ENCODE results near the gene CASZ1. TPM values are rescaled to one million over a fixed set of nuclear protein-coding genes. Genes with fewer than 3 reads are reported as not detected.

CASZ1 gene
- total RNA-seq, 1 donor from 2014 or later = 1.6 TPM

- DNase-seq (ENCODE audit: low spot score in 2 of 2) (no peak), FAIRE-seq (no peak)
Measured at GRCh38 chr1:10602936-10603335, 193.5 kb downstream of the CASZ1 start.

GRCh38 chr1:10601342-10602070 is 194.9 kb downstream of the CASZ1 start:
- DNase-seq (ENCODE audit: low spot score in 2 of 2) (no peak), FAIRE-seq (no peak)

- FAIRE-seq (no peak), DNase-seq (ENCODE audit: low spot score in 2 of 2) (no peak)
Measured at GRCh38 chr1:10599194-10599861, 197.1 kb downstream of the CASZ1 start.

- FAIRE-seq (no peak), DNase-seq (ENCODE audit: low spot score in 2 of 2) (no peak)
Measured at GRCh38 chr1:10598389-10598702, 198.1 kb downstream of the CASZ1 start.

- DNase-seq (ENCODE audit: low spot score in 2 of 2) (no peak), FAIRE-seq (no peak)
Measured at GRCh38 chr1:10597492-10598388, 198.7 kb downstream of the CASZ1 start.

- no peak for FAIRE-seq
- DNase-seq (ENCODE audit: low spot score in 2 of 2) = no peak
Measured at GRCh38 chr1:10596780-10597179, 199.7 kb downstream of the CASZ1 start.

GRCh38 chr1:10594595-10595223 is 201.7 kb downstream of the CASZ1 start:
- no peak for DNase-seq (ENCODE audit: low spot score in 2 of 2)
- FAIRE-seq = no peak

- FAIRE-seq = no peak
- DNase-seq (ENCODE audit: low spot score in 2 of 2) = no peak
Measured at GRCh38 chr1:10593750-10594149, 202.7 kb downstream of the CASZ1 start.

- FAIRE-seq (no peak), DNase-seq (ENCODE audit: low spot score in 2 of 2) (no peak)
Measured at GRCh38 chr1:10592373-10592772, 204.1 kb downstream of the CASZ1 start.

GRCh38 chr1:10591010-10591409 is 205.4 kb downstream of the CASZ1 start:
- no peak for DNase-seq (ENCODE audit: low spot score in 2 of 2)
- FAIRE-seq = no peak

GRCh38 chr1:10589074-10589473 is 207.4 kb downstream of the CASZ1 start:
- DNase-seq (ENCODE audit: low spot score in 2 of 2) (no peak), FAIRE-seq (no peak)

- FAIRE-seq = no peak
- DNase-seq (ENCODE audit: low spot score in 2 of 2) = no peak
Measured at GRCh38 chr1:10588640-10589039, 207.8 kb downstream of the CASZ1 start.

Small RNA genes lying within 50 kb of the gene (small RNA-seq; reads per million reads assigned to genes)
- not detected for gene RN7SL614P

Other genes starting within 250 kb of the CASZ1 start
- 101 TPM for gene TARDBP, start 216.0 kb upstream of the CASZ1 start, total RNA-seq

Measured in frontal cortex (tissue), 4 donors.